Esophagus muscularis mucosa (tissue), 3 donors: Measurements from ENCODE around the gene CDC42EP4.

ENCODE experiments used
- POLR2A ChIP-seq: fragments of 450-650 bp; IDR thresholded peaks from one replicate; pipeline ENCODE4 v1.6.1; 2017; ENCODE audit warnings: antibody characterized with exemption, moderate library complexity, mild to moderate bottlenecking, low read depth
- TF ChIP-seq, protein P1 (sequence below), 3 experiments: fragments of 200-600 bp in 2 of 3; fragments of 450-650 bp in 1 of 3; sonication (generic) in 2 of 3; IDR thresholded peaks; one replicate each; pipeline ENCODE4 v1.5.1; 2017 to 2019; ENCODE audit warnings: antibody characterized with exemption in 3 of 3, mild to moderate bottlenecking in 2 of 3, moderate library complexity in 1 of 3

DNA sequence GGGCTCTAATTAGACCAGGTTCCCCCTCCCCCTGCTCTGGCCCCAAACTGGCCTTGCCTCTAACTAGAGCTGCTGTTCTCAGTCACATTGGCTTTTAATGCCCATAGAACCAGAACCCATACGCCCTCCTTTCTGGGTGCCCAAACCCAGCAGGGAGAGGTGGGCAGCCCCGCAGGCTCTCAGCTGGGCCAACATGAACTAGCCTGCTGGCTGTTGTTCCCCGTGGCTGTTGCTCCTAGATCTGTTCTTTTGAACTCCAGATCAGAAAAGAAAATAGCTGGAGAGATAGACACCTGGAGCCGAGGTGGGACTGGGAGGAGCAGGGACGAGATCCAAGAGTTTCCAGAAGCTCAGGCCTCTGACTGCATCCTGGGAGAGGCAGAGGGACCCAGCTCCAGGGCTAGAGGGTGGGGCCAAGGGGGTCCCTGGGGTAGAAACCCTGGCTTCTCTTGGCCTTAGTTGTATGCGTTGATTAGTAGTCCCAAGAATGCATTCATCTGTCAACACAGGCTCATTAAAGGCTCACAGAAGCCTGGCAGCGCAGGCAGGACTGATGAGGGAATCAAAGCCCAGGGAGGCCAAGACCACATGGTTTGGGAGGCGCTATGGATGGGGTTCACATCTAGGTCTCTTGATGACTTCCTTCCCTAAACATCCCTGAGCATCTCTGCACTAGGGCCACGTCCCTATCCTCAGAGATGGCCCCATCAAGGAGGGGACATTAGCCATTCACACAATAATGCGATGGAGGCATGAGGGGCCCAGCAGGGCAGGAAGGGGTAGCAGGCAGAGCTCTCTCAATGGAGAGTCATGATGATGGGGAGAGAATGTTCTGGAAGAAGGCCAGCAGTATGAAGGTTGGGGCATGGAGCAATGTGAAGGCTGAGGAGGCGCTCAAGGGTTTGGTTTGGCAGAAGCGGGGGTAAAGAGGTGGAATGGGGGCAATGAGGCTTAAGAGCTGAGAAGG, 48.8 kb downstream of the CDC42EP4 start:
- TF ChIP-seq, protein P1, sequence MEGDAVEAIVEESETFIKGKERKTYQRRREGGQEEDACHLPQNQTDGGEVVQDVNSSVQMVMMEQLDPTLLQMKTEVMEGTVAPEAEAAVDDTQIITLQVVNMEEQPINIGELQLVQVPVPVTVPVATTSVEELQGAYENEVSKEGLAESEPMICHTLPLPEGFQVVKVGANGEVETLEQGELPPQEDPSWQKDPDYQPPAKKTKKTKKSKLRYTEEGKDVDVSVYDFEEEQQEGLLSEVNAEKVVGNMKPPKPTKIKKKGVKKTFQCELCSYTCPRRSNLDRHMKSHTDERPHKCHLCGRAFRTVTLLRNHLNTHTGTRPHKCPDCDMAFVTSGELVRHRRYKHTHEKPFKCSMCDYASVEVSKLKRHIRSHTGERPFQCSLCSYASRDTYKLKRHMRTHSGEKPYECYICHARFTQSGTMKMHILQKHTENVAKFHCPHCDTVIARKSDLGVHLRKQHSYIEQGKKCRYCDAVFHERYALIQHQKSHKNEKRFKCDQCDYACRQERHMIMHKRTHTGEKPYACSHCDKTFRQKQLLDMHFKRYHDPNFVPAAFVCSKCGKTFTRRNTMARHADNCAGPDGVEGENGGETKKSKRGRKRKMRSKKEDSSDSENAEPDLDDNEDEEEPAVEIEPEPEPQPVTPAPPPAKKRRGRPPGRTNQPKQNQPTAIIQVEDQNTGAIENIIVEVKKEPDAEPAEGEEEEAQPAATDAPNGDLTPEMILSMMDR (IDR thresholded peaks at IDR 0.05) = no peak
- TF ChIP-seq POLR2A = no peak
